GM23338 (cell line): Measurements from ENCODE around the gene GPR55. TPM values are rescaled to one million over a fixed set of nuclear protein-coding genes. Genes with fewer than 3 reads are reported as not detected.

Experiments used
- ATAC-seq: fragments of 200-7000 bp; cut with Tn5 transposase; 3 replicates; pipeline ENCODE4 v1.9.1; 2020
- DNase-seq: peaks from one replicate; pipeline ENCODE4 v3.0.0-alpha.2; 2015; ENCODE audit warnings: low spot score
- H2AFZ ChIP-seq: fragments of 200-600 bp; sonication (generic); 2 replicates; pipeline ENCODE4 v1.8.0; 2016; ENCODE audit warnings: antibody characterized with exemption, mild to moderate bottlenecking, moderate library complexity
- H3F3A ChIP-seq: fragments of 200-600 bp; sonication (generic); replicated peaks from 2 replicates; pipeline ENCODE4 v1.8.0; 2017; ENCODE audit warnings: antibody characterized with exemption, mixed run types, low read depth
- H3K27ac ChIP-seq: fragments of 200-600 bp; sonication (generic); 2 replicates; pipeline ENCODE4 v1.6.1; 2016; ENCODE audit warnings: low read depth
- H3K27me3 ChIP-seq: fragments of 200-600 bp; sonication (generic); 2 replicates; pipeline ENCODE4 v1.8.0; 2016; ENCODE audit warnings: mild to moderate bottlenecking, mixed run types, moderate library complexity; ENCODE audit not compliant: insufficient read depth
- H3K36me3 ChIP-seq: fragments of 200-600 bp; sonication (generic); 2 replicates; pipeline ENCODE4 v1.8.0; 2016; ENCODE audit warnings: mild to moderate bottlenecking; ENCODE audit not compliant: insufficient read depth
- H3K4me1 ChIP-seq: fragments of 200-600 bp; sonication (generic); 2 replicates; pipeline ENCODE4 v1.8.0; 2016; ENCODE audit warnings: mild to moderate bottlenecking, moderate library complexity; ENCODE audit not compliant: insufficient read depth
- H3K4me2 ChIP-seq: fragments of 200-600 bp; sonication (generic); 2 replicates; pipeline ENCODE4 v1.7.1; 2017; ENCODE audit warnings: mixed run types
- H3K4me3 ChIP-seq: fragments of 200-600 bp; sonication (generic); 2 replicates; pipeline ENCODE4 v1.6.1; 2016; ENCODE audit warnings: mixed run types
- H3K79me2 ChIP-seq: fragments of 200-600 bp; sonication (generic); replicated peaks from 2 replicates; pipeline ENCODE4 v1.8.0; 2017; ENCODE audit warnings: mild to moderate bottlenecking; ENCODE audit not compliant: insufficient read depth
- H3K9me2 ChIP-seq: fragments of 200-600 bp; sonication (generic); 2 replicates; pipeline ENCODE4 v1.8.0; 2017; ENCODE audit not compliant: insufficient read depth
- H4K20me1 ChIP-seq: fragments of 200-600 bp; sonication (generic); replicated peaks from 2 replicates; pipeline ENCODE4 v1.8.0; 2017; ENCODE audit warnings: mild to moderate bottlenecking; ENCODE audit not compliant: insufficient read depth
- H3K27ac Mint-ChIP-seq: 2 replicates; pipeline ENCODE4 v1.8.0; 2020; ENCODE audit warnings: inconsistent platforms, mild to moderate bottlenecking, moderate library complexity, mixed read lengths
- H3K27me3 Mint-ChIP-seq: 3 replicates; pipeline ENCODE4 v1.8.0; 2022; ENCODE audit warnings: low read depth, mild to moderate bottlenecking, moderate library complexity, mixed read lengths, inconsistent platforms; ENCODE audit not compliant: insufficient read depth, poor library complexity
- H3K36me3 Mint-ChIP-seq: 3 replicates; pipeline ENCODE4 v1.8.0; 2021; ENCODE audit warnings: low read depth, mild to moderate bottlenecking, inconsistent platforms, moderate library complexity, mixed read lengths
- H3K4me1 Mint-ChIP-seq: 3 replicates; pipeline ENCODE4 v1.8.0; 2020; ENCODE audit warnings: mild to moderate bottlenecking, inconsistent platforms, mixed read lengths
- H3K4me3 Mint-ChIP-seq: 3 replicates; pipeline ENCODE4 v1.8.0; 2021; ENCODE audit warnings: moderate library complexity, mild to moderate bottlenecking, inconsistent platforms, mixed read lengths
- H3K9me3 Mint-ChIP-seq: 3 replicates; pipeline ENCODE4 v1.8.0; 2020; ENCODE audit warnings: moderate library complexity, mild to moderate bottlenecking, inconsistent platforms, mixed read lengths
- CREB1 ChIP-seq: fragments of 250-450 bp; sonication (Bioruptor Pico); IDR thresholded peaks from 2 replicates; pipeline ENCODE4 v1.5.0; 2020; ENCODE audit warnings: low read depth, mild to moderate bottlenecking, moderate library complexity
- EZH2 ChIP-seq: fragments of 200-600 bp; sonication (generic); IDR thresholded peaks from one replicate; pipeline ENCODE4 v1.8.0; 2017; ENCODE audit warnings: antibody characterized with exemption, mild to moderate bottlenecking, low read depth; ENCODE audit not compliant: unreplicated experiment
- EZH2phosphoT487 ChIP-seq: fragments of 200-600 bp; sonication (generic); IDR thresholded peaks from one replicate; pipeline ENCODE4 v1.8.1; 2018; ENCODE audit warnings: antibody characterized with exemption; ENCODE audit not compliant: unreplicated experiment
- JUNB ChIP-seq: IDR thresholded peaks from one replicate; pipeline ENCODE4 v1.6.1; 2016; ENCODE audit warnings: antibody characterized with exemption; ENCODE audit not compliant: unreplicated experiment
- NANOG ChIP-seq: IDR thresholded peaks from 2 replicates; pipeline ENCODE4 v1.6.1; 2016; ENCODE audit warnings: antibody characterized with exemption, borderline replicate concordance
- POLR2AphosphoS5 ChIP-seq: IDR thresholded peaks from 2 replicates; pipeline ENCODE4 v1.6.1; 2016; ENCODE audit warnings: antibody characterized with exemption, low read depth
- STAT1 ChIP-seq: IDR thresholded peaks from one replicate; pipeline ENCODE4 v1.6.1; 2016; ENCODE audit warnings: antibody characterized with exemption; ENCODE audit not compliant: unreplicated experiment
- ZNF331 ChIP-seq: fragments of 250-450 bp; sonication (Bioruptor Pico); IDR thresholded peaks from 2 replicates; pipeline ENCODE4 v1.5.0; 2020; ENCODE audit warnings: low read depth, mild to moderate bottlenecking, moderate library complexity
- polyA plus RNA-seq: library from polyadenylated mRNA; unstranded; fragments of >200 nt; fragmentation: Nextera tagmentation; extraction: Ambion mirVana; gene quantifications from 2 replicates; pipeline ENCODE4 v1.2.1, GENCODE V29; 2016
- total RNA-seq: library from RNA; depleted of rRNA; stranded (reverse); fragments of >200 nt; shearing (Covaris generic); gene quantifications from 2 replicates; pipeline ENCODE4 v1.2.3, GENCODE V29; 2014
- TF ChIP-seq, protein P1 (sequence below), 2 experiments: fragments of 200-600 bp in 1 of 2; sonication (generic) in 1 of 2; conservative IDR thresholded peaks; 2 replicates each; pipeline versions ENCODE4 v1.5.1 to v1.6.1; 2016 to 2017; ENCODE audit warnings: antibody characterized with exemption in 2 of 2, low read depth in 2 of 2, mild to moderate bottlenecking in 2 of 2, moderate library complexity in 1 of 2
- TF ChIP-seq, protein P2 (sequence below): fragments of 250-450 bp; sonication (Bioruptor Pico); IDR thresholded peaks from 2 replicates; pipeline ENCODE4 v1.5.0; 2020; ENCODE audit warnings: mild to moderate bottlenecking, moderate library complexity

The GPR55 gene
- total and polyA plus RNA-seq, 2 experiments from 2014 or later = not detected

DNA sequence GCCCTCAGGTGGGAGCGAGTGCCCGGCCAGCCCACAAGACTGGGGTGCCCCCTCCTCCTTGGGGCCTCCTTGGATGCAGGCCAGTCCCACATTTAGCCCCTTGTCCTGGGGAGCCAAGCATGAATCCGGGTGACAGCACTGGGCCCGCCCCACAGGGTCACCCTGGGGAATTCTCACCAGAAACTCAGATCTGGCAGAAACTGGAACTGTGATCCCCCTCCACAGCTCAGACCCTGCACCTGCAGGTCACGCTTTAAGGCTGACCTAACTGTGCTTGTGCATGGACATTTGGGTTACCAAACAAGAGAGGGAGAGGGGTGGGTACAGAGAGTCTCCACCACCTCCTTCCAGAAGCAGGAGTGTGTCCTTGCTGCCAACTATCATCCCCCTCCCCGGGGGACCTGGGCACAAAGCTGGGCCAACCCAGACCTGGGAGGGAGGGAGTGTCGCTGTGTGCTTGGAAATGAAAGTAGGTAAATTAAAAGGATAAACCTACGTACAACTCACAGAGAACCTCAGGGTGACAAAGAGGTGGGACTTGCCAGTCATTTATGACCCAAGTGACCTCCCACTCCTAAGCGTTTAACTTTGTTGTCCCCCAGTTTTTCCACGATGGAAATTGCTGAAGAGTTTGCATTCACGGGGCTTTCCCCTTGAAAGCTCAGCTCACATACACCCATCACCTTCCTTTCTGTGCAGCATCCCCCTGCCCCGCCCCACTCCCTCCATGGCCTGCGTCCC lies 51.2 kb downstream of the GPR55 start:
- Histone ChIP-seq H3K4me3 (no peak overlapping the region), H3K4me2 (no peak overlapping the region), H3K9me2 (no peaks in the 10 kb centered on the region), H3K4me1 (peaks cover 34% of the 10 kb centered on the region), H4K20me1 (peaks cover 29% of the 10 kb centered on the region), H3K36me3 (peaks cover 25% of the 10 kb centered on the region), H2AFZ (no peak overlapping the region), H3K27me3 (no peaks in the 10 kb centered on the region), H3K79me2 (peaks cover 57% of the 10 kb centered on the region), H3F3A (0 out of 2 replicates have a peak, but pooled peaks cover 11% of the 10 kb centered on the region), H3K27ac (no peak overlapping the region)
- Mint-ChIP-seq H3K4me3 (no peak overlapping the region), H3K27me3 (peaks cover 13% of the 10 kb centered on the region), H3K9me3 (no peaks in the 10 kb centered on the region), H3K36me3 (peaks cover 63% of the 10 kb centered on the region), H3K4me1 (peaks cover 50% of the 10 kb centered on the region), H3K27ac (no peak overlapping the region)
- TF ChIP-seq ZNF331 (CRISPR knock-in tag) (no peak), STAT1 (no peak), CREB1 (CRISPR knock-in tag) (no peak), EZH2 (no peak), JUNB (no peak), EZH2phosphoT487 (no peak), NANOG (no peak), POLR2AphosphoS5 (no peak)
- TF ChIP-seq, protein P1, sequence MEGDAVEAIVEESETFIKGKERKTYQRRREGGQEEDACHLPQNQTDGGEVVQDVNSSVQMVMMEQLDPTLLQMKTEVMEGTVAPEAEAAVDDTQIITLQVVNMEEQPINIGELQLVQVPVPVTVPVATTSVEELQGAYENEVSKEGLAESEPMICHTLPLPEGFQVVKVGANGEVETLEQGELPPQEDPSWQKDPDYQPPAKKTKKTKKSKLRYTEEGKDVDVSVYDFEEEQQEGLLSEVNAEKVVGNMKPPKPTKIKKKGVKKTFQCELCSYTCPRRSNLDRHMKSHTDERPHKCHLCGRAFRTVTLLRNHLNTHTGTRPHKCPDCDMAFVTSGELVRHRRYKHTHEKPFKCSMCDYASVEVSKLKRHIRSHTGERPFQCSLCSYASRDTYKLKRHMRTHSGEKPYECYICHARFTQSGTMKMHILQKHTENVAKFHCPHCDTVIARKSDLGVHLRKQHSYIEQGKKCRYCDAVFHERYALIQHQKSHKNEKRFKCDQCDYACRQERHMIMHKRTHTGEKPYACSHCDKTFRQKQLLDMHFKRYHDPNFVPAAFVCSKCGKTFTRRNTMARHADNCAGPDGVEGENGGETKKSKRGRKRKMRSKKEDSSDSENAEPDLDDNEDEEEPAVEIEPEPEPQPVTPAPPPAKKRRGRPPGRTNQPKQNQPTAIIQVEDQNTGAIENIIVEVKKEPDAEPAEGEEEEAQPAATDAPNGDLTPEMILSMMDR (conservative IDR thresholded peaks at IDR 0.05; ENCODE audit: low read depth in 2 of 2) = no peak
- TF ChIP-seq, protein P2, sequence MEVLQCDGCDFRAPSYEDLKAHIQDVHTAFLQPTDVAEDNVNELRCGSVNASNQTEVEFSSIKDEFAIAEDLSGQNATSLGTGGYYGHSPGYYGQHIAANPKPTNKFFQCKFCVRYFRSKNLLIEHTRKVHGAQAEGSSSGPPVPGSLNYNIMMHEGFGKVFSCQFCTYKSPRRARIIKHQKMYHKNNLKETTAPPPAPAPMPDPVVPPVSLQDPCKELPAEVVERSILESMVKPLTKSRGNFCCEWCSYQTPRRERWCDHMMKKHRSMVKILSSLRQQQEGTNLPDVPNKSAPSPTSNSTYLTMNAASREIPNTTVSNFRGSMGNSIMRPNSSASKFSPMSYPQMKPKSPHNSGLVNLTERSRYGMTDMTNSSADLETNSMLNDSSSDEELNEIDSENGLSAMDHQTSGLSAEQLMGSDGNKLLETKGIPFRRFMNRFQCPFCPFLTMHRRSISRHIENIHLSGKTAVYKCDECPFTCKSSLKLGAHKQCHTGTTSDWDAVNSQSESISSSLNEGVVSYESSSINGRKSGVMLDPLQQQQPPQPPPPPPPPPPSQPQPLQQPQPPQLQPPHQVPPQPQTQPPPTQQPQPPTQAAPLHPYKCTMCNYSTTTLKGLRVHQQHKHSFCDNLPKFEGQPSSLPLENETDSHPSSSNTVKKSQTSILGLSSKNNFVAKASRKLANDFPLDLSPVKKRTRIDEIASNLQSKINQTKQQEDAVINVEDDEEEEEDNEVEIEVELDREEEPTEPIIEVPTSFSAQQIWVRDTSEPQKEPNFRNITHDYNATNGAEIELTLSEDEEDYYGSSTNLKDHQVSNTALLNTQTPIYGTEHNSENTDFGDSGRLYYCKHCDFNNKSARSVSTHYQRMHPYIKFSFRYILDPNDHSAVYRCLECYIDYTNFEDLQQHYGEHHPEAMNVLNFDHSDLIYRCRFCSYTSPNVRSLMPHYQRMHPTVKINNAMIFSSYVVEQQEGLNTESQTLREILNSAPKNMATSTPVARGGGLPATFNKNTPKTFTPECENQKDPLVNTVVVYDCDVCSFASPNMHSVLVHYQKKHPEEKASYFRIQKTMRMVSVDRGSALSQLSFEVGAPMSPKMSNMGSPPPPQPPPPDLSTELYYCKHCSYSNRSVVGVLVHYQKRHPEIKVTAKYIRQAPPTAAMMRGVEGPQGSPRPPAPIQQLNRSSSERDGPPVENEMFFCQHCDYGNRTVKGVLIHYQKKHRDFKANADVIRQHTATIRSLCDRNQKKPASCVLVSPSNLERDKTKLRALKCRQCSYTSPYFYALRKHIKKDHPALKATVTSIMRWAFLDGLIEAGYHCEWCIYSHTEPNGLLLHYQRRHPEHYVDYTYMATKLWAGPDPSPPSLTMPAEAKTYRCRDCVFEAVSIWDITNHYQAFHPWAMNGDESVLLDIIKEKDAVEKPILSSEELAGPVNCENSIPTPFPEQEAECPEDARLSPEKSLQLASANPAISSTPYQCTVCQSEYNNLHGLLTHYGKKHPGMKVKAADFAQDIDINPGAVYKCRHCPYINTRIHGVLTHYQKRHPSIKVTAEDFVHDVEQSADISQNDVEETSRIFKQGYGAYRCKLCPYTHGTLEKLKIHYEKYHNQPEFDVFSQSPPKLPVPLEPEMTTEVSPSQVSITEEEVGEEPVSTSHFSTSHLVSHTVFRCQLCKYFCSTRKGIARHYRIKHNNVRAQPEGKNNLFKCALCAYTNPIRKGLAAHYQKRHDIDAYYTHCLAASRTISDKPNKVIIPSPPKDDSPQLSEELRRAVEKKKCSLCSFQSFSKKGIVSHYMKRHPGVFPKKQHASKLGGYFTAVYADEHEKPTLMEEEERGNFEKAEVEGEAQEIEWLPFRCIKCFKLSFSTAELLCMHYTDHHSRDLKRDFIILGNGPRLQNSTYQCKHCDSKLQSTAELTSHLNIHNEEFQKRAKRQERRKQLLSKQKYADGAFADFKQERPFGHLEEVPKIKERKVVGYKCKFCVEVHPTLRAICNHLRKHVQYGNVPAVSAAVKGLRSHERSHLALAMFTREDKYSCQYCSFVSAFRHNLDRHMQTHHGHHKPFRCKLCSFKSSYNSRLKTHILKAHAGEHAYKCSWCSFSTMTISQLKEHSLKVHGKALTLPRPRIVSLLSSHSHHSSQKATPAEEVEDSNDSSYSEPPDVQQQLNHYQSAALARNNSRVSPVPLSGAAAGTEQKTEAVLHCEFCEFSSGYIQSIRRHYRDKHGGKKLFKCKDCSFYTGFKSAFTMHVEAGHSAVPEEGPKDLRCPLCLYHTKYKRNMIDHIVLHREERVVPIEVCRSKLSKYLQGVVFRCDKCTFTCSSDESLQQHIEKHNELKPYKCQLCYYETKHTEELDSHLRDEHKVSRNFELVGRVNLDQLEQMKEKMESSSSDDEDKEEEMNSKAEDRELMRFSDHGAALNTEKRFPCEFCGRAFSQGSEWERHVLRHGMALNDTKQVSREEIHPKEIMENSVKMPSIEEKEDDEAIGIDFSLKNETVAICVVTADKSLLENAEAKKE (CRISPR knock-in tag) = no peak
- ATAC-seq (no peak), DNase-seq (no peak)
